Measurements from ENCODE around the gene FBXL13.
"Not testable (repeated sequence)": the region's sequence is repeated elsewhere in the genome, so short reads cannot be mapped to it uniquely, and the experiment has no call there.

The FBXL13 gene

DNA sequence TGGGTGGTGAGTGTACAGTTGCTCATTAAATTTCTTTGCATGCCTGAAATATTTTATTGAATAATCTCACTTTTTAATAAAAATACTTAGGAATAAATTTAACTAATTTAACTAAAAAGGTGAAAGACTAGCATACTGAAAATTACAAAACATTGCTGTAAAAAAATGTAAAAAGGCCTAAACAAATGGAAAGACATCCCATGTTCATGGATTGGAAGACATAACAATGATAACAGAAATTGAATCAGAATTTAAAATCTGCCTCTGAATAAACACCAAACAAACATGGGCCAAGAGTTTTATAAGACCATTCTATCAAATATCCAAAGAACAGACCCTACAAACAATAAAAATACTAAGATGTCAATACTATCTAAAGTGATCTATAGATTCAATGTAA lies 94.9 kb downstream of the FBXL13 start:
- DNase-seq: no peak

DNA sequence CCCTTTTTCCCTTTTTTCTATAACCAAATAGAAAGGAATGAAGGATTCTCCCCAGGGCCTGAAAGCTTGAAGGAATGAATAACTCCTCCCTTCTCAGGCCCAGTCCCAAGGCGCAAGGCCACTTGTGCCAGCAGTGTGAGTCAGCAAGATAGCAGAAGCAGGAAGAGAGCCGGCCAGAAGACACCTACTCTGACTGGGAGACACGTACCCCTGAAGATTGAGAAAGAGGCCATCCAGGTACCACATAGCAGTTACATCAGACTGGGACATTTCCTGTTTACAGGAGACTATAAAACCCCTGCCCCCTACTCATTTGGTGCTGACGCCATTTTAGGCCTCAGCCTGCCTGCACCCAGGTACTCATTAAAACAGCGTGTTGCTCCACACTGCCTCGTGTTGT lies 96.3 kb downstream of the FBXL13 start:
- DNase-seq: no peak

- not testable (repeated sequence) for DNase-seq
Observed at GRCh38 chr7:102977586-102977985, 97.0 kb downstream of the FBXL13 start.

GRCh38 chr7:102976493-102976892 lies 98.1 kb downstream of the FBXL13 start:
- no peak for DNase-seq

DNA sequence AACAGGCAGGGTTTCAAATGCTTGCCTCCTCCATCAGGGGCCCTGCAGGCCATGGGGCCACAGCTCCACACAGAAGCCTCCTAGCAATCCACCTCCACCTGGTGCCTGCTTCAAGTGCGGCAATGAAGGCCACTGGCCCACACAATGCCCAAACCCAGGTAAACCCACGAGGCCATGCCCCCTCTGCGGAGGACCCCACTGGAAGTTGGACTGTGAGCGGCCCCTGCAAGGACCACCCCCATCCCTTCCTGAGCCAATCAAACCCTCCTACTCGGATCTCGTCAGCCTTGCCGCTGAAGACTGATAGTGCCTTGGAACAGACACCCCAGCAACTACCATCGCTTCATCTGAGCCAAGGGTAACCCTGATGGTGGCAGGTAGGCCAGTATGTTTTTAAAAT lies 98.7 kb downstream of the FBXL13 start:
- no peak for DNase-seq

DNA sequence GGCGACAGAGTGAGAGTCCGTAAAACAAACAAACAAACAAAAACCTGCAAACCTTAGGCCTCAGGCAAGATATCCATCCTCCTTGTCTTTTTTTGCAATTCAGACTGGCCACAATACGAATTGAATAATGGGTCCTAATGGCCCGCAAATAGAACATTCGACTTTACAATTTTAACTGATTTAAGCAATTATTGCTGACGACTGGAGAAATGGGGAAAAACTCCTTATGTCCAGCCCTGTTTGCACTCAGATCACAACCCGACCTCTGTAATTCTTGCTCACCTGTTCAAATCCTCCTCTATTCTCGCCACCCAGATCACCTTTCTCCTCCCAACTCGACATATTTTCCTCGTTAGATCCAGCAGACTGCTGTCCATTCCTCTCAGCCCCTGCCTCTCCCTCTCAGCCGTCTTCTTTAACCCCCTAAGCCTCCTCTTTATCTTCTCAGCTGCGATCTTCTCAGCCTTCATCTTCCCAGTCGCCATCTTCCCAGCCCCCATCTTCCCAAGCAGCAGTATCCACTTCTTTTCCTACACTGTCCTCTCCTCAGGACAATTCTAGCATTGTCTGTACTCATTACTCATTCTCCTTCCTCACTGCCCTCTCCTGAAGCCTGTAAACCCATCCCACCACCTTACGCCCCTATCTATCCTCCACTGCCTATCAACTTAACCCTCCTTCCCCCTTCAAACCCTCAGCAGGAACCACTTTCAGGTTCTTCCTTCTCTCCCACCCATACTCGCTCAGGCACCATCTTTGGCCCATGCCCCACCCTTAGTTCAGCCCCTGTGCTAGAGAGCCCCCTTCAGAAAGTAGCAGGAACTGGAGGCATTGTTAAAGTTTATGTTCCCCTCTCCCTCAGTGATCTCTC lies 100.0 kb downstream of the FBXL13 start:
- DNase-seq: no peak

GRCh38 chr7:102973096-102973802 lies 101.3 kb downstream of the FBXL13 start:
- no peak for DNase-seq

GRCh38 chr7:102967798-102968197 lies 106.8 kb downstream of the FBXL13 start:
- no peak for DNase-seq

GRCh38 chr7:102966465-102966864 lies 108.1 kb downstream of the FBXL13 start:
- DNase-seq: no peak

GRCh38 chr7:102961993-102962392 lies 112.6 kb downstream of the FBXL13 start:
- not testable (repeated sequence) for DNase-seq

- DNase-seq: not testable (repeated sequence)
Observed at GRCh38 chr7:102958004-102958403, 116.6 kb downstream of the FBXL13 start.

GRCh38 chr7:102954359-102954758 lies 120.2 kb downstream of the FBXL13 start:
- DNase-seq: not testable (repeated sequence)

- no peak for DNase-seq
Observed at GRCh38 chr7:102953406-102953805, 121.2 kb downstream of the FBXL13 start.

GRCh38 chr7:102951839-102952238 lies 122.8 kb downstream of the FBXL13 start:
- DNase-seq: no peak

GRCh38 chr7:102944241-102944640 lies 130.4 kb downstream of the FBXL13 start:
- no peak for DNase-seq

- no peak for DNase-seq
Observed at GRCh38 chr7:102943423-102944169, 131.0 kb downstream of the FBXL13 start.

GRCh38 chr7:102942868-102943267 lies 131.7 kb downstream of the FBXL13 start:
- no peak for DNase-seq

DNA sequence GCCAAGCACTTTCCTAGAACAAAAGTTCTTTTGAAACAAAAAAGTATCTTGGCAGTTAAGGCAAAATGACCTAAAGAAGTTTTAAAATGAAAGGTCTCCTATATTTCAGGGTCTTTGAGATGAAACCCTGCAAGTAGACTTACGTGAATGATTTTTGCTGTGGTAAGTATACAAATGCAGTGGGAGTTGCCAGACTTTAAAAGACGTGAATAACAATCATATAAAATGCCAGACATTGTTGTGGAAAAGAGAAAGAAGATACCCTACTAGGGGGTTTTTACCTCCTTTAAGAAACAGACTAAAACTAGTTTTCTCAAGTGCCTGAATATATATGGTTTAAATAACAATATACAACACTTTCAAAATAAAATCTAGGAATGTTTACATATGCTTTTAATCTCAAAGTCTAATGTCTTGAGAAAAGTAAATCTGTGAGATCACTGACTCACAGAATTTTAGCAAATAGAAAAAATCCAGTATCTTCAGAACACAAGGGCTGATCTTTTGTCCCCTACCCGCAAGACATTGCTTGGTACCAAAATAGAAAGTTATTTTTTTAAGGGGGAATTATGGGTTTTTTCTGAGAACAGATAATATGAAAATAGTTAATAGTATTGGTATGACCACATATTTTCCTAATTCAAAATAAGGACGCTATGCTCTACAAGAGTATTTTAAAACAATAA lies 132.3 kb downstream of the FBXL13 start:
- no peak for DNase-seq

DNA sequence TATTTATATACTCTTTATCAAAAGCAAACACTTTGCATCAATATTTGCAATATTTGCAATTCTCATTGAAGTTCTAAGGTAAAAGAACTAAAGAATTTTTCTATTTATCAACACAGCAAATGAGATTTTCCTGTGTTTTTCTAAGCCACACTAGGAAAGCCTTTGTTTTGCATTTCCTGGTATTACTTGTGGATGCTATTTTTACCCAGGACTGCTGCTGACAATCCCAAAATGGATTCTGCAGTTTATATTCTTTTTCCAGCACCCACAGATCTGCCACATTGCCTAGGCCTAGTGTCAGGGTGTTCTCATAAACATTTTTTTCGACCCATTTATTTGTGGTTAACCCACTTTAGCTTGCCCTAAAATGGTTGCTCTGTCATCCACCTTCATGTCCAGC lies 135.9 kb downstream of the FBXL13 start:
- no peak for DNase-seq

- no peak for DNase-seq
Observed at GRCh38 chr7:102935450-102936115, 139.0 kb downstream of the FBXL13 start.

DNA sequence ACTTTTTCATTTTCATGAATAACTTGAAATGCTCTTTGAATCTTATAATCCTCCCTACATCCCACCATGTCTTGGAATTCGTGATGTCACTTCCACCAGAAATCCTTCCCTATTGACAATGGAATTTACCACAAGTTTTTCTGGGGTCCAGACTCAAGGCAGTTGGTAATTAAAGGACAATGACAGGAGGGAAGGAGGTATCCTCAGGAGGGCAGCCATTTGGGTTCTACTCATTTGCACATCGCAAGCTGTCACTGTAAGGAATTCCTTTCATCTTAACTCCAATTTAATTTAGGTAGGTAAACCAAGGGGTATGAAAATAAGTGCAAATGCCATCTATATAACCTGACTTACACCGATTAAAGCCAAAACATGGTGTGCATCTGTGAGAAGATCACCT lies 139.9 kb downstream of the FBXL13 start:
- no peak for DNase-seq

DNA sequence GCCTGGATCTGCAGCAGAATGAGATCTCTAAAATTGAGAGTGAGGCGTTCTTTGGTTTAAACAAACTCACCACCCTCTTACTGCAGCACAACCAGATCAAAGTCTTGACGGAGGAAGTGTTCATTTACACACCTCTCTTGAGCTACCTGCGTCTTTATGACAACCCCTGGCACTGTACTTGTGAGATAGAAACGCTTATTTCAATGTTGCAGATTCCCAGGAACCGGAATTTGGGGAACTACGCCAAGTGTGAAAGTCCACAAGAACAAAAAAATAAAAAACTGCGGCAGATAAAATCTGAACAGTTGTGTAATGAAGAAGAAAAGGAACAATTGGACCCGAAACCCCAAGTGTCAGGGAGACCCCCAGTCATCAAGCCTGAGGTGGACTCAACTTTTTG lies 140.4 kb downstream of the FBXL13 start:
- no peak for DNase-seq

Data from left hindlimb (tissue), 1 donor.